GM20431 (cell line): Measurements from ENCODE around the gene IQSEC3.
"Not testable (repeated sequence)": the region's sequence is repeated elsewhere in the genome, so short reads cannot be mapped to it uniquely, and the experiment has no call there.

Experiments
- in situ Hi-C: fragments of 300-500 bp; cut with MseI, MboI; formaldehyde crosslinking; loops from one replicate; pipeline ENCODE4 v1.15.0; 2020; ENCODE audit warnings: low sequenced_read_pairs; ENCODE audit not compliant: unreplicated experiment

IQSEC3 gene

GRCh38 chr12:66428-66781 lies at the start of gene IQSEC3:
Gene IQSEC3, plus strand, starts transcription at chr12:66767. Its CDS starts 116 bp downstream, at chr12:66883.
- in situ Hi-C loops, result not testable (repeated sequence)

- in situ Hi-C loops, result not testable (repeated sequence)
Observed at GRCh38 chr12:17370-18340, 48.9 kb upstream of the IQSEC3 start.

- in situ Hi-C loops, result not testable (repeated sequence)
Observed at GRCh38 chr12:18821-19567, 47.6 kb upstream of the IQSEC3 start.

GRCh38 chr12:19906-20305 lies 46.7 kb upstream of the IQSEC3 start:
- in situ Hi-C loops, result not testable (repeated sequence)

- in situ Hi-C loops, result no loop called here
Observed at GRCh38 chr12:20757-21156, 45.8 kb upstream of the IQSEC3 start.

- in situ Hi-C loops, result no loop called here
Observed at GRCh38 chr12:21301-22189, 45.0 kb upstream of the IQSEC3 start.

- in situ Hi-C loops, result no loop called here
Observed at GRCh38 chr12:22190-22529, 44.4 kb upstream of the IQSEC3 start.

GRCh38 chr12:22530-23201 lies 43.9 kb upstream of the IQSEC3 start:
- in situ Hi-C loops, result no loop called here

GRCh38 chr12:27904-28303 lies 38.7 kb upstream of the IQSEC3 start:
- in situ Hi-C loops, result not testable (repeated sequence)

- in situ Hi-C loops, result not testable (repeated sequence)
Observed at GRCh38 chr12:38775-39174, 27.8 kb upstream of the IQSEC3 start.

- in situ Hi-C loops, result not testable (repeated sequence)
Observed at GRCh38 chr12:39555-40265, 26.9 kb upstream of the IQSEC3 start.

GRCh38 chr12:44352-44751 lies 22.2 kb upstream of the IQSEC3 start:
- in situ Hi-C loops, result not testable (repeated sequence)

- in situ Hi-C loops, result not testable (repeated sequence)
Observed at GRCh38 chr12:45235-45990, 21.2 kb upstream of the IQSEC3 start.

- in situ Hi-C loops, result not testable (repeated sequence)
Observed at GRCh38 chr12:45991-46358, 20.6 kb upstream of the IQSEC3 start.

- in situ Hi-C loops, result not testable (repeated sequence)
Observed at GRCh38 chr12:46542-46941, 20.0 kb upstream of the IQSEC3 start.

- in situ Hi-C loops, result not testable (repeated sequence)
Observed at GRCh38 chr12:47699-48226, 18.8 kb upstream of the IQSEC3 start.

- in situ Hi-C loops, result not testable (repeated sequence)
Observed at GRCh38 chr12:49149-49548, 17.4 kb upstream of the IQSEC3 start.

GRCh38 chr12:51087-51486 lies 15.5 kb upstream of the IQSEC3 start:
- in situ Hi-C loops, result not testable (repeated sequence)
